Liver (tissue), 9 donors: Measurements from ENCODE around the gene SHOC2. TPM values are rescaled to one million over a fixed set of nuclear protein-coding genes. Genes with fewer than 3 reads are reported as not detected.
A peak's percentile ranks its signal among the peaks of the same experiment; 100 is the strongest.

Experiments
- DNase-seq: peaks from one replicate; pipeline ENCODE4 v3.0.0-alpha.2; 2017; ENCODE audit warnings: low spot score
- H3K27ac ChIP-seq, 2 donors: one replicate each; pipeline ENCODE4 v1.7.0; 2013; ENCODE audit warnings: inconsistent platforms in 2 of 2, low read length in 2 of 2, control low read depth in 1 of 2, low read depth in 1 of 2, mild to moderate bottlenecking in 1 of 2
- H3K27me3 ChIP-seq, 4 donors: one replicate each; pipeline versions ENCODE4 v1.6.1 to v1.7.0; 2013; ENCODE audit warnings: low read length in 3 of 4, inconsistent platforms in 1 of 4, mild to moderate bottlenecking in 1 of 4, moderate library complexity in 1 of 4; ENCODE audit not compliant: control insufficient read depth in 4 of 4, insufficient read depth in 4 of 4
- H3K36me3 ChIP-seq, 4 donors: one replicate each; pipeline versions ENCODE4 v1.6.1 to v1.7.0; 2013; ENCODE audit warnings: low read length in 3 of 4, mild to moderate bottlenecking in 3 of 4, low read depth in 1 of 4, moderate library complexity in 1 of 4; ENCODE audit not compliant: control insufficient read depth in 4 of 4, insufficient read depth in 3 of 4
- H3K4me1 ChIP-seq, 4 donors: one replicate each; pipeline versions ENCODE4 v1.6.1 to v1.7.0; 2013; ENCODE audit warnings: low read length in 3 of 4, mild to moderate bottlenecking in 3 of 4, moderate library complexity in 1 of 4; ENCODE audit not compliant: control insufficient read depth in 4 of 4, insufficient read depth in 4 of 4
- H3K4me3 ChIP-seq, 3 donors: one replicate each; pipeline versions ENCODE4 v1.6.1 to v1.7.0; 2013; ENCODE audit warnings: low read length in 3 of 3, control low read depth in 1 of 3, low read depth in 1 of 3, mild to moderate bottlenecking in 1 of 3
- H3K9ac ChIP-seq, 2 donors: one replicate each; pipeline ENCODE4 v1.7.0; 2013; ENCODE audit warnings: low read length in 2 of 2, mild to moderate bottlenecking in 2 of 2, moderate library complexity in 2 of 2, control low read depth in 1 of 2, low read depth in 1 of 2
- H3K9me3 ChIP-seq, 4 donors: one replicate each; pipeline versions ENCODE4 v1.6.1 to v1.7.0; 2013; ENCODE audit warnings: low read length in 3 of 4; ENCODE audit not compliant: control insufficient read depth in 4 of 4
- EGR1 ChIP-seq, 2 donors: IDR thresholded peaks; 2 replicates each; pipeline ENCODE4 v1.6.1; 2016 to 2018; ENCODE audit warnings: antibody characterized with exemption in 2 of 2, low read depth in 2 of 2
- FOXA1 ChIP-seq: IDR thresholded peaks from 2 replicates; pipeline ENCODE4 v1.6.1; 2016; ENCODE audit warnings: antibody characterized with exemption
- FOXA2 ChIP-seq: IDR thresholded peaks from 2 replicates; pipeline ENCODE4 v1.6.1; 2016; ENCODE audit warnings: antibody characterized with exemption
- GABPA ChIP-seq, 2 donors: IDR thresholded peaks in 1 of 2; conservative IDR thresholded peaks in 1 of 2; 2 replicates each; pipeline ENCODE4 v1.6.1; 2016; ENCODE audit warnings: antibody characterized with exemption in 2 of 2, mild to moderate bottlenecking in 1 of 2, moderate library complexity in 1 of 2
- HNF4G ChIP-seq: IDR thresholded peaks from 2 replicates; pipeline ENCODE4 v1.6.1; 2016; ENCODE audit warnings: antibody characterized with exemption
- JUND ChIP-seq, 2 donors: IDR thresholded peaks; 2 replicates each; pipeline ENCODE4 v1.6.1; 2016; ENCODE audit warnings: antibody characterized with exemption in 2 of 2
- MAX ChIP-seq: IDR thresholded peaks from 2 replicates; pipeline ENCODE4 v1.6.1; 2016; ENCODE audit warnings: antibody characterized with exemption
- NR2F2 ChIP-seq: IDR thresholded peaks from 2 replicates; pipeline ENCODE4 v1.6.1; 2016; ENCODE audit warnings: antibody characterized with exemption
- RAD21 ChIP-seq, 2 donors: IDR thresholded peaks; 2 replicates each; pipeline ENCODE4 v1.6.1; 2016; ENCODE audit warnings: antibody characterized with exemption in 2 of 2, mild to moderate bottlenecking in 2 of 2
- RXRA ChIP-seq, 2 donors: IDR thresholded peaks; 2 replicates each; pipeline ENCODE4 v1.6.1; 2017 to 2018; ENCODE audit warnings: antibody characterized with exemption in 2 of 2, mild to moderate bottlenecking in 1 of 2
- TAF1 ChIP-seq: conservative IDR thresholded peaks from 2 replicates; pipeline ENCODE4 v1.6.1; 2016; ENCODE audit warnings: antibody characterized with exemption, mild to moderate bottlenecking
- YY1 ChIP-seq: IDR thresholded peaks from 2 replicates; pipeline ENCODE4 v1.6.1; 2016; ENCODE audit warnings: antibody characterized with exemption, mild to moderate bottlenecking
- WGBS: extraction: QIAGEN DNeasy Blood & Tissue Kit; methylation state at CpG from one replicate; pipeline ENCODE4 v1.1.7; 2013; 5-methylcytosine and 5-hydroxymethylcytosine counted together
- polyA plus RNA-seq, 2 donors: library from polyadenylated mRNA; stranded (reverse) in 1 of 2; unstranded in 1 of 2; fragments of 200-250 nt in 1 of 2; fragments of >200 nt in 1 of 2; fragmentation: Nextera tagmentation in 1 of 2; extraction: Ambion mirVana in 1 of 2; gene quantifications; one replicate each; pipeline versions ENCODE4 v1.2.1 to v1.2.3, GENCODE V29; 2013 to 2015
- total RNA-seq, 2 donors: library from RNA; depleted of rRNA; stranded (reverse); fragments of >200 nt; gene quantifications; one replicate each; pipeline ENCODE4 v1.2.3, GENCODE V29; 2014
- TF ChIP-seq, protein P1 (sequence below): fragments of 150-350 bp; IDR thresholded peaks from 2 replicates; pipeline ENCODE4 v1.5.1; 2017; ENCODE audit warnings: improper control_type of control experiment, low read depth, low read length; ENCODE audit not compliant: missing input control
- TF ChIP-seq, protein P2 (sequence below): IDR thresholded peaks from 2 replicates; pipeline ENCODE4 v1.6.1; 2016; ENCODE audit warnings: antibody characterized with exemption
- donor health status: healthy.
- donor health status: healthy.
- donor health status: healthy.
- donor health status: healthy.
- donor health status: healthy.

Gene SHOC2
- total and polyA plus RNA-seq, 4 donors: 7.8 to 33.7 (median 17.9) TPM

- TF ChIP-seq, protein P1, sequence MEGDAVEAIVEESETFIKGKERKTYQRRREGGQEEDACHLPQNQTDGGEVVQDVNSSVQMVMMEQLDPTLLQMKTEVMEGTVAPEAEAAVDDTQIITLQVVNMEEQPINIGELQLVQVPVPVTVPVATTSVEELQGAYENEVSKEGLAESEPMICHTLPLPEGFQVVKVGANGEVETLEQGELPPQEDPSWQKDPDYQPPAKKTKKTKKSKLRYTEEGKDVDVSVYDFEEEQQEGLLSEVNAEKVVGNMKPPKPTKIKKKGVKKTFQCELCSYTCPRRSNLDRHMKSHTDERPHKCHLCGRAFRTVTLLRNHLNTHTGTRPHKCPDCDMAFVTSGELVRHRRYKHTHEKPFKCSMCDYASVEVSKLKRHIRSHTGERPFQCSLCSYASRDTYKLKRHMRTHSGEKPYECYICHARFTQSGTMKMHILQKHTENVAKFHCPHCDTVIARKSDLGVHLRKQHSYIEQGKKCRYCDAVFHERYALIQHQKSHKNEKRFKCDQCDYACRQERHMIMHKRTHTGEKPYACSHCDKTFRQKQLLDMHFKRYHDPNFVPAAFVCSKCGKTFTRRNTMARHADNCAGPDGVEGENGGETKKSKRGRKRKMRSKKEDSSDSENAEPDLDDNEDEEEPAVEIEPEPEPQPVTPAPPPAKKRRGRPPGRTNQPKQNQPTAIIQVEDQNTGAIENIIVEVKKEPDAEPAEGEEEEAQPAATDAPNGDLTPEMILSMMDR: peak; percentile 18
- TF ChIP-seq JUND (IDR thresholded peaks at IDR 0.05) (no peak), YY1 (no peak), RAD21 (IDR thresholded peaks at IDR 0.05) (peak; percentile 10 to 26), FOXA1 (no peak)
- H3K9me3 ChIP-seq: peaks cover 0 to 16% (median 5%) of the 10 kb centered on the region in 4 donors
- no peak overlapping the region for H3K9ac ChIP-seq
- no peaks in the 10 kb centered on the region for H3K27me3 ChIP-seq
- no peak overlapping the region for H3K27ac ChIP-seq
- H3K4me1 ChIP-seq: no peaks in the 10 kb centered on the region
- no peaks in the 10 kb centered on the region for H3K36me3 ChIP-seq
- H3K4me3 ChIP-seq: no peak overlapping the region
- DNase-seq: no peak
These were observed 118.5 kb downstream of the SHOC2 start for GRCh38 chr10:111037858-111038257.

DNA sequence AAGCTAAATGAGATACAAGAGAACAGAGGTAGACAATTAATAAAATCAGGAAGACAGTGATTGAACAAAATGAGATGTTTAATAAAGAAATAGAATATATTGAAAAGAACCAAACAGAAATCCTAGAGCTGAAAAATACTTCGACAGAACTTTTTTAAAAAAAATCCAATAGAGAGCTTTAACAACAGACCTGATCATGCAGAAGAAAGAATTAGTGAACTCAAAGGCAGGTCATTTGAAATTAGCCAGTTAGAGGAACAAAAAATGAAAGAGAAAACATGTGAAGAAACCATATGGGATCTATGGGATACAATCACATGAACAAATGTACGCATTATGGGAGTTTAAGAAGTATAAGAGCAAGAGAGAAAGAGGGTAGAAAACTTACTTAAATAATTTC, 120.1 kb downstream of the SHOC2 start:
- Histone ChIP-seq H3K4me1 (no peaks in the 10 kb centered on the region), H3K36me3 (no peaks in the 10 kb centered on the region), H3K9me3 (peaks cover 0 to 16% (median 5%) of the 10 kb centered on the region in 4 donors), H3K27me3 (no peaks in the 10 kb centered on the region), H3K27ac (no peak overlapping the region), H3K9ac (no peak overlapping the region), H3K4me3 (no peak overlapping the region)
- DNase-seq: no peak
- 76% methylated on average over 2 of the region's 2 CpGs for WGBS
- TF ChIP-seq MAX (no peak), HNF4G (no peak), JUND (IDR thresholded peaks at IDR 0.05) (no peak), GABPA (IDR thresholded peaks at IDR 0.05 in 1 of 2, conservative IDR thresholded peaks at IDR 0.05 in 1 of 2) (no peak), RXRA (IDR thresholded peaks at IDR 0.05) (no peak), TAF1 (no peak), RAD21 (IDR thresholded peaks at IDR 0.05) (no peak)
- TF ChIP-seq, protein P2, sequence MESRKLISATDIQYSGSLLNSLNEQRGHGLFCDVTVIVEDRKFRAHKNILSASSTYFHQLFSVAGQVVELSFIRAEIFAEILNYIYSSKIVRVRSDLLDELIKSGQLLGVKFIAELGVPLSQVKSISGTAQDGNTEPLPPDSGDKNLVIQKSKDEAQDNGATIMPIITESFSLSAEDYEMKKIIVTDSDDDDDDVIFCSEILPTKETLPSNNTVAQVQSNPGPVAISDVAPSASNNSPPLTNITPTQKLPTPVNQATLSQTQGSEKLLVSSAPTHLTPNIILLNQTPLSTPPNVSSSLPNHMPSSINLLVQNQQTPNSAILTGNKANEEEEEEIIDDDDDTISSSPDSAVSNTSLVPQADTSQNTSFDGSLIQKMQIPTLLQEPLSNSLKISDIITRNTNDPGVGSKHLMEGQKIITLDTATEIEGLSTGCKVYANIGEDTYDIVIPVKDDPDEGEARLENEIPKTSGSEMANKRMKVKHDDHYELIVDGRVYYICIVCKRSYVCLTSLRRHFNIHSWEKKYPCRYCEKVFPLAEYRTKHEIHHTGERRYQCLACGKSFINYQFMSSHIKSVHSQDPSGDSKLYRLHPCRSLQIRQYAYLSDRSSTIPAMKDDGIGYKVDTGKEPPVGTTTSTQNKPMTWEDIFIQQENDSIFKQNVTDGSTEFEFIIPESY: no peak

- Histone ChIP-seq H3K9me3 (peaks cover 0 to 5% (median 3%) of the 10 kb centered on the region in 4 donors), H3K27ac (no peak overlapping the region), H3K36me3 (no peaks in the 10 kb centered on the region), H3K27me3 (no peaks in the 10 kb centered on the region), H3K4me3 (no peak overlapping the region), H3K4me1 (no peaks in the 10 kb centered on the region), H3K9ac (no peak overlapping the region)
- DNase-seq: no peak
- WGBS: 58% methylated on average over 1 of the region's 1 CpG
- no peak for TF ChIP-seq GABPA (IDR thresholded peaks at IDR 0.05 in 1 of 2, conservative IDR thresholded peaks at IDR 0.05 in 1 of 2)
- no peak for TF ChIP-seq RXRA (IDR thresholded peaks at IDR 0.05)
- TF ChIP-seq RAD21 (IDR thresholded peaks at IDR 0.05): no peak
- no peak for TF ChIP-seq FOXA2
- TF ChIP-seq NR2F2: no peak
- TF ChIP-seq, protein P2: no peak
- no peak for TF ChIP-seq MAX
- TF ChIP-seq JUND (IDR thresholded peaks at IDR 0.05): no peak
- TF ChIP-seq HNF4G: no peak
- no peak for TF ChIP-seq EGR1 (IDR thresholded peaks at IDR 0.05; ENCODE audit: low read depth in 2 of 2)
These were observed 137.6 kb downstream of the SHOC2 start for GRCh38 chr10:111057006-111057405.
